GM12865 (cell line): Measurements from ENCODE around the gene ZPR1.
"Not testable (repeated sequence)": the region's sequence is repeated elsewhere in the genome, so short reads cannot be mapped to it uniquely, and the experiment has no call there.

Experiments
- DNase-seq: peaks from one replicate; pipeline ENCODE4 v3.0.0; 2010; ENCODE audit warnings: low read depth
- H3K4me3 ChIP-seq: 2 replicates; pipeline ENCODE4 v1.5.1; 2011; ENCODE audit warnings: mild to moderate bottlenecking, low read depth, low read length, control low read depth
- CTCF ChIP-seq: IDR thresholded peaks from 2 replicates; pipeline ENCODE4 v1.5.1; 2011; ENCODE audit warnings: low read length, control low read depth, low read depth, inconsistent platforms; ENCODE audit not compliant: insufficient read depth; ENCODE audit errors: missing control alignments

Gene ZPR1

GRCh38 chr11:116775975-116776374 lies 11.8 kb downstream of the ZPR1 start:
- no peak for TF ChIP-seq CTCF
- DNase-seq, result no peak
- no peak overlapping the region for H3K4me3 ChIP-seq

GRCh38 chr11:116774661-116775060 lies 13.2 kb downstream of the ZPR1 start:
- no peak for DNase-seq
- no peak for TF ChIP-seq CTCF
- H3K4me3 ChIP-seq, result no peak overlapping the region

GRCh38 chr11:116773203-116774097 lies 14.4 kb downstream of the ZPR1 start:
- peak; percentile 45 for DNase-seq
- peak overlapping the region; percentile 98 for H3K4me3 ChIP-seq
- no peak for TF ChIP-seq CTCF

- peak; percentile 96 for DNase-seq
- TF ChIP-seq CTCF, result no peak
- H3K4me3 ChIP-seq, result peak within 1 kb of the TSS; percentile 98
Measured at GRCh38 chr11:116772443-116773202, 15.2 kb downstream of the ZPR1 start, which contains the start of gene BUD13. Gene BUD13 (minus strand): TSS chr11:116772987. CDS start chr11:116772964, 23 bp downstream.

- no peak for DNase-seq
- H3K4me3 ChIP-seq, result peak overlapping the region; percentile 98
- TF ChIP-seq CTCF, result no peak
Measured at GRCh38 chr11:116771935-116772334, 15.9 kb downstream of the ZPR1 start.

- no peak for DNase-seq
- no peak overlapping the region for H3K4me3 ChIP-seq
- no peak for TF ChIP-seq CTCF
Measured at GRCh38 chr11:116762132-116762531, 25.7 kb downstream of the ZPR1 start.

- not testable (repeated sequence) for H3K4me3 ChIP-seq, DNase-seq
Measured at GRCh38 chr11:116756044-116756443, 31.8 kb downstream of the ZPR1 start.
